CD4-positive, alpha-beta memory T cell (primary cell): Measurements from ENCODE around the gene PTPN2. TPM values are rescaled to one million over a fixed set of nuclear protein-coding genes. Genes with fewer than 3 reads are reported as not detected.
"Not testable (repeated sequence)": the region's sequence is repeated elsewhere in the genome, so short reads cannot be mapped to it uniquely, and the experiment has no call there.

ENCODE experiments used
- CTCF ChIA-PET: fragments of 350-600 bp; sonication (Branson Sonifier 250); formaldehyde crosslinking; loops from one replicate; lab custom pipeline; 2021; ENCODE audit warnings: inconsistent platforms; ENCODE audit not compliant: partially characterized antibody; lab: Charles Lee
- POLR2A ChIA-PET: fragments of 350-600 bp; sonication (Branson Sonifier 250); formaldehyde crosslinking; loops from one replicate; lab custom pipeline; 2021; ENCODE audit not compliant: partially characterized antibody; lab: Charles Lee
- DNase-seq, 5 donors: peaks; one replicate each; pipeline versions ENCODE4 v3.0.0 to v3.0.0-alpha.2; 2020 to 2022; ENCODE audit warnings: mixed read lengths in 1 of 5
- H3K27ac ChIP-seq: one replicate; pipeline ENCODE4 v1.7.0; 2013; ENCODE audit warnings: low read depth, low read length
- H3K27me3 ChIP-seq: 2 replicates; pipeline ENCODE4 v1.7.0; 2013; ENCODE audit warnings: mild to moderate bottlenecking, low read length, moderate library complexity; ENCODE audit not compliant: insufficient read depth
- H3K36me3 ChIP-seq: 2 replicates; pipeline ENCODE4 v1.7.0; 2013; ENCODE audit warnings: mild to moderate bottlenecking, low read length, moderate library complexity; ENCODE audit not compliant: insufficient read depth
- H3K4me1 ChIP-seq: 2 replicates; pipeline ENCODE4 v1.7.0; 2013; ENCODE audit warnings: mild to moderate bottlenecking, low read length, moderate library complexity; ENCODE audit not compliant: insufficient read depth
- H3K4me3 ChIP-seq, 2 donors: one replicate each; pipeline ENCODE4 v1.7.0; 2013; ENCODE audit warnings: low read length in 2 of 2, mild to moderate bottlenecking in 1 of 2
- H3K9me3 ChIP-seq, 2 donors: one replicate each; pipeline ENCODE4 v1.7.0; 2013; ENCODE audit warnings: low read length in 2 of 2, control low read depth in 1 of 2; ENCODE audit not compliant: control insufficient read depth in 1 of 2
- H3K27ac Mint-ChIP-seq, 7 donors: one replicate each; pipeline ENCODE4 v1.8.0; 2020 to 2021; ENCODE audit warnings: mixed read lengths in 7 of 7, mild to moderate bottlenecking in 6 of 7, inconsistent platforms in 3 of 7, moderate library complexity in 3 of 7
- H3K27me3 Mint-ChIP-seq, 2 donors: one replicate each; pipeline ENCODE4 v1.8.0; 2020 to 2021; ENCODE audit warnings: mixed read lengths in 2 of 2
- H3K36me3 Mint-ChIP-seq, 2 donors: one replicate each; pipeline ENCODE4 v1.8.0; 2020 to 2021; ENCODE audit warnings: mixed read lengths in 2 of 2, inconsistent platforms in 1 of 2, mild to moderate bottlenecking in 1 of 2
- H3K4me1 Mint-ChIP-seq, 4 donors: one replicate each; pipeline ENCODE4 v1.8.0; 2020 to 2021; ENCODE audit warnings: mixed read lengths in 4 of 4, mild to moderate bottlenecking in 1 of 4
- H3K4me3 Mint-ChIP-seq, 8 donors: one replicate each; pipeline ENCODE4 v1.8.0; 2020 to 2021; ENCODE audit warnings: mixed read lengths in 8 of 8, mild to moderate bottlenecking in 7 of 8, moderate library complexity in 6 of 8, inconsistent platforms in 3 of 8
- H3K9me3 Mint-ChIP-seq, 8 donors: one replicate each; pipeline ENCODE4 v1.8.0; 2020 to 2021; ENCODE audit warnings: mixed read lengths in 8 of 8, mild to moderate bottlenecking in 5 of 8, inconsistent platforms in 3 of 8, moderate library complexity in 1 of 8
- intact Hi-C: fragments of 100-400 bp; cut with micrococcal nuclease; formaldehyde crosslinking; loops from one replicate; pipeline ENCODE4 v1.15.1; 2023
- polyA plus RNA-seq, 2 donors: library from polyadenylated mRNA; unstranded; fragments of 300-500 nt; fragmentation: Illumina TruSeq; gene quantifications; one replicate each; pipeline ENCODE4 v1.2.3, GENCODE V29; 2021
- total RNA-seq, 2 experiments: library from RNA; stranded (reverse); gene quantifications; one replicate each; pipeline ENCODE4 v1.2.3, GENCODE V29; 2021

The PTPN2 gene
- total and polyA plus RNA-seq, 4 experiments from 2014 or later: 65.5 to 98.2 (median 74.6) TPM

DNA sequence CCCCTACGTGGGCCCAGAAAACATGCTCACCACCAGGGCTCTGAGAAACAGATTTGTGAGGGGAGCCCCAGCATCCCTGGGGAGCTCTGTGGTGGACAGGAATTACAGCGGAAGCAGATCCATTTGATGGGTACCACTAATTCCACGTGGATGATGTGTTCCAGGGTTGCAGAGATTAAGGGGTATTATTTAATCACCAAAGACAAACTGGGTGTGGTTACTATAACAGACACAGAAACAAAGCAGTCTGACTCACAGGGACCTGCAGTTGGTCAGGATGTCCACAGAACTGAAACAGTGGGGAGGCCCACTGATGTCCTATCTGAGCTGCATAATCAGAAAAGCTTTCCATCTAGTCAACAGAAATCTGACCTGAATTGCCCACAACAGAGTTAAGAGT lies 115.4 kb downstream of the PTPN2 start:
- Mint-ChIP-seq H3K9me3 (no peaks in the 10 kb centered on the region), H3K27me3 (no peaks in the 10 kb centered on the region), H3K4me1 (peaks cover 0 to 7% (median 3%) of the 10 kb centered on the region in 4 donors), H3K36me3 (no peaks in the 10 kb centered on the region), H3K4me3 (no peak overlapping the region), H3K27ac (no peak overlapping the region)
- H3K36me3 ChIP-seq: no peaks in the 10 kb centered on the region
- no peaks in the 10 kb centered on the region for H3K27me3 ChIP-seq
- H3K4me1 ChIP-seq: no peaks in the 10 kb centered on the region
- ChIA-PET POLR2A (interaction anchor here (0.5 kb wide), 1 partner anchor 19 kb away, joined by 3 read pairs; no protein-coding TSS in a partner anchor), CTCF (no interaction called here)
- intact Hi-C loops: no loop called here
- no peak overlapping the region for H3K27ac ChIP-seq
- no peak for DNase-seq
- H3K4me3 ChIP-seq: no peak overlapping the region
- H3K9me3 ChIP-seq: no peaks in the 10 kb centered on the region

DNA sequence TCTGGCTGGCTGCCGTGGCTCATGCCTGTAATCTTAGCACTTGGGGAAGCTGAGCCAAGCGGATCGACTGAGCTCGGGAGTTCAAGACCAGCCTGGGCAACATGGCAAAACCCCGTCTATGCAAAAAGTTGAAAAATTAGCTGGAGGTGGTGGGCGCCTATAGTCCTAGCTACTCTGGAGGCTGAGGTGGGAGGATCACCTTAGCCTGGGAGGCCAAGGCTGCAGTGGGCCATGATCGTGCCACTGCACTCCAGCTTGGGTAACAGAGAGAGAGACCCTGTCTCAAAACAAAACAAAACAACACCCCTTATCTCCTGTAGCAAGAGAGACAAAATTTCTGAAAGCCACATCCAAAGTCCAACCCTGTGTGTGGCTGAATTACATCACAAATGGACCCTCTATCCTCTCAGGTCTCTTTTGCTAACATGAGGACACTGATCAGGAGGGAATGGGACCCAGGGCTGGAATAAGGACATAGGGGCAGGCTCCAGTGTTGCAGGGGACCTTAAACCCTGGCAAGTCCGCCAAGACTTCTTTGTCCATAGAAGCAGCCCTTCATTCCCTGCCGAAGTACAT lies 116.4 kb downstream of the PTPN2 start:
- Histone ChIP-seq H3K4me3 (no peak overlapping the region), H3K27ac (no peak overlapping the region), H3K4me1 (no peaks in the 10 kb centered on the region), H3K36me3 (no peaks in the 10 kb centered on the region), H3K27me3 (no peaks in the 10 kb centered on the region), H3K9me3 (no peaks in the 10 kb centered on the region)
- Mint-ChIP-seq H3K27me3 (no peaks in the 10 kb centered on the region), H3K36me3 (no peaks in the 10 kb centered on the region), H3K27ac (no peak overlapping the region), H3K4me1 (peaks cover 0 to 2% (median 0%) of the 10 kb centered on the region in 4 donors), H3K9me3 (no peaks in the 10 kb centered on the region), H3K4me3 (no peak overlapping the region)
- ChIA-PET POLR2A (no interaction called here), CTCF (no interaction called here)
- no peak for DNase-seq
- intact Hi-C loops: no loop called here

DNA sequence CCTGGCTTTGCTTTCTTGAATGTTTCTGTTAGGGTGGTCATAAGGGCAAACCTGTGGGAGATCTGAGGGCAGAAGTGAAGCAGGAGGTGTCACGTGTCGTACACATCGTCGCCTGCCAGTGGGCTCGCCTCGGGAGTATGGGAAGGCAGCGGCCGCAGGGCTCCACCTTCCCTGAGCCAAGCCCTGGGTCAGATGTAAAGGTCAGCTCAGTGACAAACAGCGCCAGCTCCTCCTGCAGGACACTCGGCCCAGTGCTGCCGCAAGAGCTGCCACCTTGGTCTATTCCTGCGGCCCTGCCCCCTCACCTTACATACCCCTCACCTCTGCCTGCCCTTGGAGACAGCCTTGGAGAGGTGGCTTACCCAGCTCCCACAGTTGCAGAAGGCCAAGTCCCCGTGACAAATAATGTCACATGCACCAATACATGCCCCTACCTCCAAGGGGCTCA lies 117.0 kb downstream of the PTPN2 start:
- H3K9me3 ChIP-seq: no peaks in the 10 kb centered on the region
- no peaks in the 10 kb centered on the region for H3K36me3 ChIP-seq
- Mint-ChIP-seq H3K9me3 (no peaks in the 10 kb centered on the region), H3K4me1 (peaks cover 0 to 2% (median 0%) of the 10 kb centered on the region in 4 donors), H3K27me3 (no peaks in the 10 kb centered on the region), H3K4me3 (no peak overlapping the region), H3K36me3 (no peaks in the 10 kb centered on the region), H3K27ac (no peak overlapping the region)
- ChIA-PET CTCF (no interaction called here), POLR2A (no interaction called here)
- no peaks in the 10 kb centered on the region for H3K4me1 ChIP-seq
- no peaks in the 10 kb centered on the region for H3K27me3 ChIP-seq
- no peak overlapping the region for H3K27ac ChIP-seq
- no peak overlapping the region for H3K4me3 ChIP-seq
- intact Hi-C loops: no loop called here
- DNase-seq: no peak

DNA sequence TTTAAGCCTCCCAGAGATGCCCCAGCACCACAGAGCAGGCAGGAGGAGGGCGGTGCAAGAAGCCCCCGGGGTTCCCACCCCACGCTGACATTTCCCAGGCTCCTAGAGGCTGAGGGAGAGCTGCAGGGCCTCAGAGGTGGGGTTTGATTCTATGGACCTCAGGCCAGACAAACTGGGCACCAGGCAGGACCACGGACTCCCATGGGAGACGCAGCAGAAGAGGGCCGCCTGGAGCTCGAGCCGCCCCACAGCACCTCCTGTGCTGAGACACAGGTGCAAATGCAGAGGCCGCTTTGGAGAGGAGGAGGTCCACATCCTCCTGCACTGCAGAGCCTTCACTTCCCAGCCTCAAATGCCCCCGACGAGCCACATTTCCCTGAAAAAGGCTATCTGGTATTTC lies 118.5 kb downstream of the PTPN2 start:
- H3K36me3 Mint-ChIP-seq: no peaks in the 10 kb centered on the region
- no peak overlapping the region for H3K27ac ChIP-seq
- H3K4me3 ChIP-seq: no peak overlapping the region
- H3K27ac Mint-ChIP-seq: peak overlapping the region in 1 of 7 donors; percentile 43
- no peak for DNase-seq
- no peaks in the 10 kb centered on the region for H3K4me1 ChIP-seq
- no peaks in the 10 kb centered on the region for H3K27me3 Mint-ChIP-seq
- POLR2A ChIA-PET: no interaction called here
- peaks cover 0 to 2% (median 0%) of the 10 kb centered on the region in 4 donors for H3K4me1 Mint-ChIP-seq
- no peaks in the 10 kb centered on the region for H3K9me3 ChIP-seq
- CTCF ChIA-PET: no interaction called here
- H3K4me3 Mint-ChIP-seq: no peak overlapping the region
- intact Hi-C loops: no loop called here
- H3K27me3 ChIP-seq: no peaks in the 10 kb centered on the region
- no peaks in the 10 kb centered on the region for H3K9me3 Mint-ChIP-seq
- no peaks in the 10 kb centered on the region for H3K36me3 ChIP-seq

DNA sequence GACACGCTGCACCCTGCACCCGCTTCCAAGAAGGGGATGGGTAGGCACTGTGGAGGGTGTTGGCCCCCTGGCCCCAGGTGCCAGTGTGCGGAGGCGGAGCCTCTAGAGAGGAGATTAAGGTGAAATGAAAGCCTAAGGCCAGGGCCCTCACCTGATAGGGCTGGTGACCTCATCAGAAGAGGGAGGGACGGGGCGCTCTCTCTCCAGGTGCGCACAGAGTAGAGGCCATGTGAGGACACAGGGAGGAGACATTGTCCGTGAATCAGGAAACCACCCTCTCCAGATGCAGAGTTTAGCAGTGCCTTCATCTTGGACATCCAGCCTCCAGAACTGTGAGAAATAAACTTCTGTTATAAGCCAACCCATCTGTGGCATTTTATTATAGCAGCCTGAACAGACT lies 118.9 kb downstream of the PTPN2 start:
- Histone ChIP-seq H3K27me3 (no peaks in the 10 kb centered on the region), H3K4me3 (no peak overlapping the region), H3K4me1 (no peaks in the 10 kb centered on the region), H3K27ac (no peak overlapping the region), H3K36me3 (no peaks in the 10 kb centered on the region), H3K9me3 (no peaks in the 10 kb centered on the region)
- H3K4me1 Mint-ChIP-seq: peaks cover 0 to 2% (median 0%) of the 10 kb centered on the region in 4 donors
- CTCF ChIA-PET: no interaction called here
- intact Hi-C loops: no loop called here
- no peaks in the 10 kb centered on the region for H3K27me3 Mint-ChIP-seq
- DNase-seq: no peak
- peak overlapping the region in 1 of 7 donors; percentile 43 for H3K27ac Mint-ChIP-seq
- H3K36me3 Mint-ChIP-seq: no peaks in the 10 kb centered on the region
- no peak overlapping the region for H3K4me3 Mint-ChIP-seq
- POLR2A ChIA-PET: no interaction called here
- no peaks in the 10 kb centered on the region for H3K9me3 Mint-ChIP-seq

DNA sequence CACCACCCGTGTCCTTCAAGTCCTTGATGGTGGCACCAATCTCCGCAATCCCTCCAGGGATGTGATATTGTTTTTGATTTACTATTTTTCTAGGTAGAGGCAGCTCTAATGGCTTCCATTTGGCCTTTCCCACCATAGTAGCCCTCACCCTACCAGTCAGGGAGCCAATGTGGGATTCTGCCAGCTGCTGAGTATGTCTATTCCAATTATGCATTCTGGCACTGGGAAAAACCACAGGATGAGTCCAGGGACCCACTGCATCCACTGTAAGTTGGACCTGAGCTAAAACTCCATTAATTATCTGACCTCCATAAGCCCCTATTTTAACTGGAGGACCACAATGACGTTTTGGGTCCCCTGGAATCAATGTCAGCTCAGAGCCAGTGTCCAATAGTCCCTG lies 125.5 kb downstream of the PTPN2 start:
- H3K27me3 Mint-ChIP-seq, intact Hi-C loops, H3K36me3 Mint-ChIP-seq, H3K36me3 ChIP-seq, H3K9me3 ChIP-seq, DNase-seq, H3K4me1 Mint-ChIP-seq, H3K27me3 ChIP-seq, H3K27ac ChIP-seq, H3K9me3 Mint-ChIP-seq, H3K4me3 Mint-ChIP-seq, H3K4me1 ChIP-seq, H3K4me3 ChIP-seq, H3K27ac Mint-ChIP-seq: not testable (repeated sequence)
- ChIA-PET POLR2A (interaction anchor here (1.2 kb wide), 1 partner anchor 11 kb away, joined by 3 read pairs; no protein-coding TSS in a partner anchor), CTCF (interaction anchor here (1.1 kb wide), 1 partner anchor 176 kb away, joined by 5 read pairs; no protein-coding TSS in a partner anchor)

DNA sequence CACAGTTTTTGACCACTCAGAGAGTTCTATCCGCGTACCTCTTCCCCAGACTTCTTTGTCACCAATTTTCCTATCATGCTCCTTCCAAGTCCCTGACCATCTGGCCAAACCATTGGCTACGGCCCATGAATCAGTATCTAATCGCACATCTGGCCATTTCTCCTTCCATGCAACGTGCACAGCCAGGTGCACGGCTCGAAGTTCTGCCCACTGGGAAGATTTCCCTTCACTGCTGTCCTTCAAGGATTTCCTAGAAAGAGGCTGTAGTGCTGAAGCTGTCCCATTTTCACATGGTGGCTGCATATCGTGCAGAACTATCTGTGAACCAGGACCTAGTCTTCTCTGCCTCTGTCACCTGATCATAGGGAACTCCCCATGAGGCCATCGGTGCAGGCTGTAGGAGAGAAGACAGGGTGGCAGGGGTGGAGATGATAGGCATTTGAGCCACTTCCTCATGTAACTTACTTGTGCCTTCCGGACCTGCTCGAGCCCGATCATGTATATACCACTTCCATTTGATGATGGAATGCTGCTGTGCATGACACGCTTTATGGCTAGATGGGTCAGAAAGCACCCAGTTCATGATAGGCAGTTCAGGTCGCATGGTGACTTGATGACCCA lies 127.3 kb downstream of the PTPN2 start:
- H3K27ac ChIP-seq, H3K36me3 Mint-ChIP-seq, H3K4me3 ChIP-seq, H3K4me1 ChIP-seq, CTCF ChIA-PET, POLR2A ChIA-PET, H3K9me3 ChIP-seq, intact Hi-C loops, DNase-seq, H3K4me3 Mint-ChIP-seq, H3K9me3 Mint-ChIP-seq, H3K4me1 Mint-ChIP-seq, H3K36me3 ChIP-seq, H3K27me3 Mint-ChIP-seq, H3K27ac Mint-ChIP-seq, H3K27me3 ChIP-seq: not testable (repeated sequence)
